ENCODE data around the gene SND1. TPM values are rescaled to one million over a fixed set of nuclear protein-coding genes. Genes with fewer than 3 reads are reported as not detected.

SND1 gene
- total RNA-seq, result 85.9 TPM

- intact Hi-C loops (cut with DNase I), result loop anchor here (5.0 kb wide), 1 partner anchor 64 kb away; the partner anchor contains the start of genes ARF5 and GCC1
- Histone ChIP-seq H3K9me3 (no peaks in the 10 kb centered on the region), H3K4me1 (peaks cover 42% of the 10 kb centered on the region), H3K4me3 (peak within 1 kb of the TSS; percentile 90), H3K36me3 (no peaks in the 10 kb centered on the region), H3K27ac (peak within 1 kb of the TSS; percentile 90), H3K27me3 (no peaks in the 10 kb centered on the region)
- TF ChIP-seq POLR2AphosphoS5 (IDR thresholded peaks at IDR 0.05; ENCODE audit: insufficient read depth in 1 of 2, low read depth in 1 of 2) (peak; percentile 94 to 98), POLR2A (IDR thresholded peaks at IDR 0.05) (peak in 1 of 2 donors; percentile 56), CTCF (IDR thresholded peaks at IDR 0.05) (no peak)
- peak; percentile 99 to 100 for DNase-seq (ENCODE audit: extremely low spot score in 2 of 2)
Measured at GRCh38 chr7:127651556-127652332, at the start of gene SND1. Gene SND1 (plus strand): TSS chr7:127652194. CDS start chr7:127652374, 180 bp downstream.

DNA sequence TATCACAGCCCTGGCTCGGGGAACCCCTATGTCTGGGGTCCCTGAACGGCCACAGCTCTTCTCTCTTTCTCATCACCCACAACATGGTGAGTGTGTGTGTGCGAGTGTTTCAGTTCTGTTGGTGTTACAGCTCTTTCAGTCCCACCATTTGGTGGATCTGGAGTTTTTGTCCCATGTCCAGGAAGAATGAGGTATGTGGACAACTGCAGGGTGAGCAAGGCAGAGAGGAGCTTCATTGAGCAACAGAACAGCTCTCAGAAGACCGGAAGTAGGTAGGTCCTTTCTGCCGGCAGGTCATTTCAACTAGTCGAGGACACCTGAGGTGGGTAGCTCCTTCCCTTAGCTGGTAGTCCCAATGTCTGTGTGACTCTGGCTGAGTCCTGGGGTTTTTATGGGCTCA, 43.5 kb upstream of the SND1 start:
- intact Hi-C loops (cut with DNase I), result no loop called here
- TF ChIP-seq POLR2AphosphoS5 (IDR thresholded peaks at IDR 0.05; ENCODE audit: insufficient read depth in 1 of 2, low read depth in 1 of 2) (no peak), POLR2A (IDR thresholded peaks at IDR 0.05) (no peak), CTCF (IDR thresholded peaks at IDR 0.05) (no peak)
- DNase-seq (ENCODE audit: extremely low spot score in 2 of 2), result no peak
- no peak overlapping the region for H3K27ac ChIP-seq
- no peaks in the 10 kb centered on the region for H3K9me3 ChIP-seq
- H3K4me1 ChIP-seq, result no peaks in the 10 kb centered on the region
- H3K4me3 ChIP-seq, result no peak overlapping the region
- H3K36me3 ChIP-seq, result no peaks in the 10 kb centered on the region
- no peaks in the 10 kb centered on the region for H3K27me3 ChIP-seq

- no peaks in the 10 kb centered on the region for H3K9me3 ChIP-seq
- no peaks in the 10 kb centered on the region for H3K4me1 ChIP-seq
- H3K27me3 ChIP-seq, result no peaks in the 10 kb centered on the region
- intact Hi-C loops (cut with DNase I), result no loop called here
- H3K4me3 ChIP-seq, result no peak overlapping the region
- H3K27ac ChIP-seq, result no peak overlapping the region
- no peaks in the 10 kb centered on the region for H3K36me3 ChIP-seq
- no peak for DNase-seq (ENCODE audit: extremely low spot score in 2 of 2)
- no peak for TF ChIP-seq POLR2AphosphoS5 (IDR thresholded peaks at IDR 0.05; ENCODE audit: insufficient read depth in 1 of 2, low read depth in 1 of 2)
Measured at GRCh38 chr7:127609297-127609696, 42.7 kb upstream of the SND1 start.

- H3K4me3 ChIP-seq, result no peak overlapping the region
- H3K36me3 ChIP-seq, result no peaks in the 10 kb centered on the region
- intact Hi-C loops (cut with DNase I), result no loop called here
- H3K9me3 ChIP-seq, result no peaks in the 10 kb centered on the region
- H3K27ac ChIP-seq, result no peak overlapping the region
- TF ChIP-seq POLR2AphosphoS5 (IDR thresholded peaks at IDR 0.05; ENCODE audit: insufficient read depth in 1 of 2, low read depth in 1 of 2) (no peak), POLR2A (IDR thresholded peaks at IDR 0.05) (no peak), CTCF (IDR thresholded peaks at IDR 0.05) (no peak)
- DNase-seq (ENCODE audit: extremely low spot score in 2 of 2), result no peak
- H3K27me3 ChIP-seq, result no peaks in the 10 kb centered on the region
- no peaks in the 10 kb centered on the region for H3K4me1 ChIP-seq
Measured at GRCh38 chr7:127612263-127612662, 39.7 kb upstream of the SND1 start.

DNA sequence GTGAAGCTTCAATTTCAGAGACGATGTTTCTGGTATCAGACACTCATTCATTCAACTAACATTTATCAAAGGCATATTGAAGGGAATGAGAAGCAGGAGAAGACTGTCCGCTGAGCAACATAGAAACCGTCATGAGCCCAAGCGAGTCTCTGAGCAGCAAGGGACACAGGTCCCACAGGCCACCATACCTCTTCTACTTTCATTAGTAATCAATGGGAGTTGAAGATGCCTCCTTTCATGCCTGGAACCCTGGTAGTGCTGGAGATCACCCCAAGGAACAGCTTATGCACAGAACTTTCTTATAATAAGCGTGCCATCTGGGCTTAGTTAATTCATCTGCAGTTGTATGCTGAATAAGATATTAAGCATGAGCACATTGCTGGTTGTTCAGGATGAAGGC, 35.3 kb upstream of the SND1 start:
- no peak overlapping the region for H3K4me3 ChIP-seq
- H3K27me3 ChIP-seq, result no peaks in the 10 kb centered on the region
- H3K27ac ChIP-seq, result no peak overlapping the region
- intact Hi-C loops (cut with DNase I), result no loop called here
- no peak for DNase-seq (ENCODE audit: extremely low spot score in 2 of 2)
- H3K36me3 ChIP-seq, result no peaks in the 10 kb centered on the region
- H3K4me1 ChIP-seq, result no peaks in the 10 kb centered on the region
- no peak for TF ChIP-seq POLR2A (IDR thresholded peaks at IDR 0.05)
- no peak for TF ChIP-seq CTCF (IDR thresholded peaks at IDR 0.05)
- TF ChIP-seq POLR2AphosphoS5 (IDR thresholded peaks at IDR 0.05; ENCODE audit: insufficient read depth in 1 of 2, low read depth in 1 of 2), result no peak
- no peaks in the 10 kb centered on the region for H3K9me3 ChIP-seq

All from vagina (tissue), 2 donors.